Stimulated activated CD4-positive, alpha-beta T cell treated with anti-CD3 and anti-CD28 coated beads, Interleukin-4, amount 100 ng/mL, for 1 hour (primary cell): ENCODE results near the gene ATP6V0A1.
"Not testable (repeated sequence)": the region's sequence is repeated elsewhere in the genome, so short reads cannot be mapped to it uniquely, and the experiment has no call there.

Experiments
- DNase-seq: peaks from one replicate; pipeline ENCODE4 v3.0.0-alpha.2; 2020

Gene ATP6V0A1

DNA sequence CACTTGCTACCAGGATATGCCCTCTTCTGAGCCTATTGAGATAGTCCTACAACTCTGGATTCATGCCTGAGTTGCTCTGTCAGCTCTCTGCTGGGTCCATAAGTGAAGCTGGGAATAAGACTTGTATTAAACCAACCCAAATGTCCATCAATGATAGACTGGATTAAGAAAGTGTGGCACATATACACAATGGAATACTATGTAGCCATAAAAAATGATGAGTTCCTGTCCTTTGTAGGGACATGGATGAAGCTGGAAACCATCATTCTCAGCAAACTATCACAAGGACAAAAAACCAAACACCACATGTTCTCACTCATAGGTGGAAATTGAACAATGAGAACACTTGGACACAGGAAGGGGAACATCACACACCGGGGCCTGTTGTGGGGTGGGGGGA is 19.1 kb downstream of the ATP6V0A1 start:
- not testable (repeated sequence) for DNase-seq

DNA sequence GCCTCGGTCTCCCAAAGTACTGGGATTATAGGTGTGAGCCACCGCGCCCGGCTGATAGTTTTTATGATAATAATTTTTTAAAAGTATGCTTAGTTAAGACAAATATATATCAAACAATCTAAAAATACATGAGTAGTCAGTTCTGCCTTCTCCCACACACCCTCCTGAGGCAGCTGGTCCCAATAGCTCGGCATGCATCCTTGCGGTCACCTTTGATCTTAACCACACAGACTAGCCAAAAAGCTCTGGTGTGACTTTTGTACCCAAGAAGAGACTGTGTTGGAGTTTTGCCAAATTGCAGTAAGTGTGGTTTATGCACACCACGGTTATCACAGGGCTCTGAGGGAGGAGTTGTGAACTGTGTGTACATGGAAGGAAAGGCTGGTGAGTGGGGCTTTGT is 25.6 kb downstream of the ATP6V0A1 start:
- DNase-seq = peak; percentile 39

DNA sequence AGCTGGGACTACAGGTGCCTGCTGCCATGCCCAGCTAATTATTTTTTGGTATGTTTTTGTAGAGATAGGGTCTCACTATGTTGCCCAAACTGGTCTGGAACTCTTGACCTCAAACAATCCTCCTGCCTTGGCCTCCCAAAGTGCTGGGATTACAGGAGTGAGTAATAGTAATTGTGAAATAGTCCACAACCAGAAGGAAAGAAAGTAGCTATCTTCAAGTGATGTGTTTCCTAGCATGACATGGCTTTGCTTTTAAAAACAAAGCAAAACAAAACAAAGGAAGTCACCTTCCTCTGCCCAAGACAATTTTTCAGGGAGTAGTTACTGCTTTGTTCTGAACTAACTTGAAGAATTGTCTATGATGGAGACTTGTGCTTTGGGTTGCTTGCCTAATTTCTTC is 27.0 kb downstream of the ATP6V0A1 start:
- DNase-seq = no peak

GRCh38 chr17:42488032-42488431 is 29.4 kb downstream of the ATP6V0A1 start:
- DNase-seq = no peak

DNA sequence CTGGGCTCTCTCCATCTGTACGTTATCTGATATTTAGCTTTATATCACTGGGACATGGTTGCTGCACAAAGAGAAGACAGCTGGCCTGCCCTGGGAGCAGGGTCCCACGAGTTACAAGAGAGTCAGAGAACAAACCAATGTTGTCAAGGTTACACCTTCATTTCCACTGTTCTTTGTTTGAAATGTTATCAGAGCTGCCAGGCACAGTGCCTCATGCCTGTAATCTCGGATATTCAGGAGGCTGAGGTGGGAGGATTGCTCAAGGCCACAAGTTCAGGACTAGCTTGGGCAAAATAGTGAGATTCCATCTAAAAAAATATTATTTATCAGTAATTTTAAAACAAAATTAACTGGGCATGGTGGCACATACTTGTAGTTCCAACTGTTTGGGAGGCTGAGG is 34.6 kb downstream of the ATP6V0A1 start:
- no peak for DNase-seq

- no peak for DNase-seq
These were observed 36.0 kb downstream of the ATP6V0A1 start for GRCh38 chr17:42494673-42495072.

DNA sequence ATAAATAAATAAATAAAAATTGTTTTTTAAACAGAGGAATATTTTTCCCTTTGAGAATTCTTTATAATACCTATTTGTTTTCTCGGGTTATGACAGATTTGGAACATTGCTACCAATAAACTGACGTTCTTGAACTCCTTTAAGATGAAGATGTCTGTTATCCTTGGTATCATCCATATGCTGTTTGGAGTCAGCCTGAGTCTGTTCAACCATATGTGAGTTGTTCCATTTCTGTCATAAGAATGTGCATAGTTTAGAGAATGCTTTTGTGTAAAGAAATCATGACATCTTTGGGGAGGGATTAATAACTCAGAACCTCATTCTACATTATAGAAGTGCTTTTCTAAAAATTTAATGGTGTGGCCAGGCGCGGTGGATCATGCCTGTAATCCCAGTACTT is 40.1 kb downstream of the ATP6V0A1 start:
- no peak for DNase-seq

DNA sequence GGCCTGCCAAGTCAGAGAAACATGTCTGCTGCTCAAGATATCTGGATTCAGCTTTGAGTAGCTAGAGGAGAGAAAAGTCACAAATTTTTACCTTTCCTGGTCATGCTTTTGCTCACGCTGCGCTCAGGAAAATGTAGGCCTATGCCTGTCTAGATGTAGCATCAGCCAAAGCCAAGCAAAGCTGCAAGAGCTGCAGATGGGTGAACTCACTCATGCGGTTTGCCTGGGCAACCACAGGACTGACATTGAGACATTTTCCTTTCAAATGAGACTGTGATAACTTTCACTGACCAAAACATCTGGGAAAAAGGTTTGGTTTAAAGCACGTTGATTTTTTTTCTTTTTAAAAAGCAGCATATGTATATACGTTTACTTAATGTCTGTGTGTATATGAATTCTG is 43.4 kb downstream of the ATP6V0A1 start:
- no peak for DNase-seq

DNA sequence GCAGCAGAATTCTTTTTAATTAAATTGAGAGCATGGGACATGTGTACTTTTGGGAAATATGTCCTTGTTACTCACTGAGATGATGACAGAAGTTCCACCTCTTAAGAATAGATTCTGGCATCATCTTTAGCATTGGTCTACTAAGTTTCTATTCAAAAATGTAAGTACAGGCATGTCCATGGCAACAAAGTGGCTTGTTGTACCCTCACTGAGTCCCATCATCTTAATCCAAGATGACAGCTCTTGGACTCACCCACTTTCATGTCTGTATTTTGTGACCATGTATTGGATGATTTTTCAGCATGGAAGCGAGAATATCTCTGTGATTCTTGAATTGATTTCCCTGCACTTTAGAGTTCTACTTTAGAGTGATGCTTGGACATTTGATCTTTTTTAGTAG is 44.2 kb downstream of the ATP6V0A1 start:
- DNase-seq = no peak

GRCh38 chr17:42507671-42508070 is 49.0 kb downstream of the ATP6V0A1 start:
- DNase-seq = no peak

- no peak for DNase-seq
These were observed 49.9 kb downstream of the ATP6V0A1 start for GRCh38 chr17:42508426-42509165.

DNA sequence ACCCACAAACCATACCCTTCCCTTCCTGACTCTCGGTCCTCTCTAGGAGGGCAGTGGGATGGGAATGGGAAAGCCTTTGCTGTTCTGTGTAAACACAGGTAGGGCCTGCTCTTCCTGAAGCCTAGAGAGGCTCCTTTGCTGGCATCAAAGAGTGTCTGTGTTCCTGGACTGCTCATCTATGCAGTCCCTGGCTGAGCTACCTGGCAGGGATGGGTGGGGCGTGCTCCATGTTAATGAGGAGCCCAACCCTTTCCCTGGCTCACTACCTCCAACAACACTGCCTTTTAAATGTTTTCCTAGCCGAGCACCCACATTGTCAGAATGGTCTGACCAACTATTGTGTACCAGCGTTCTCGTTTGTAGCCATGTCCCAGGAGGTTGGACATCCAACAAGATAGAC is 50.7 kb downstream of the ATP6V0A1 start:
- DNase-seq = no peak

DNA sequence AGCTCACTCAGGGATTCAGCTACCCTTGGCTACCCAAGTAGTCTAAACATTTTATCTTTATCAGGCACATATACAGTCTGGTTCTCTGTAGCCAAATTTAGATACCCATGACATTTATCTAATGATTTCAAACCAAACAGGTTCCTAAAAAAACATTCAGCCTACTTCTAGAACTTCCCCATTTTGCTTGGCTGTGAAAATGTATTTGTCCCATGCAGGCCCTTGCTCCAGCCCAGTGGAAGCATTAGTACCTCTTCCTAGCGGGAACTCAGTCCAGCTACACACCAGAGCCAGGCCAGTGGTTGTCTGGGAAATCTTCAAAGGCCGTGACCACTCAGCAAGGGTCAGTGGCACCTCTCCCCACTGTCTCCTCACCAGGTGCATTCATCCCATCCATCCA is 51.2 kb downstream of the ATP6V0A1 start:
- DNase-seq = no peak

DNA sequence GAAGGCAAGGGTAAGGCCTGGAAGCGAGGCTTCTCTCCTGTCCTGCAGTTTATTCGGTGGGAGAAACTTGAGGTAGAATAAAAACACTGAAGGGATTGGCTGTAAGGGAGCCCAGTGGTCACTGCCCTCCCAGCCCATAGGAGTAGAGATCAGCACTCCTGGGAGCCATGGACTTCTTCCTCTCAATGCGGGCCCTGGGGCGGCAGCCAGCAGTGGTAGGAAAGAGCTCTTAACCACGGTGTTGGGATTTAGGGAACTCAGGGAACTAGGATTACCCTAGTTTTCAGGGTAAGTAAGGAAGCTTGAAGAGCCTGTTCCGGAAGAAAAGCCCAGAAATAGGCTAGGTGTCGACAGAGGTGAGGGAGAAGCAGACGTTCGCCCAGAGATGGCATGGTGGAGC is 53.6 kb downstream of the ATP6V0A1 start:
- DNase-seq = no peak

DNA sequence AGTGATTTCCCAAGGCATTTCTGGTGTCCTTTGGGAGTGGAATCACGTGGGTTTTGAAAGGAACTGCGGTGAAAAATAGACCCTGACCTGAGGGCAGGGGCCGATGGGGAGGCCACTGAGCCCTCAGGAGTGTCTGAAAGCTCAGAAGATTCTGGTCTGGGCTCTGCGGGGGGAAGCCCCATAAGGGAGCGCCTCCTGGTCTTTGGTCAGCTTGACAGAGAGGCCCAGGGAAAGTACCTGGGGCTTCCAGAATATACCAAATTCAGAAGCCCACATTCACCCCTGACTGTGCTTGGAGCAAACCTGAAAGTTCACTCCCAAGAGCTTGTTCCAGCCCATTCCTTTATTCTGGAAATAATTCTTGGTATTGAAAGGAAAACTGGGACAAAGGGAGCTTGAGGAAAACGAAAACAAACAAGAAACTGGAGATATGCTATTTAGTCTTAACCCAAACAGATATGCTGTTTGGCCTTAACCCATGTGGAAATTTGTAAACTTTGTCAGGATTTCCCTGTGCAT is 54.1 kb downstream of the ATP6V0A1 start:
- DNase-seq = no peak

- DNase-seq = no peak
These were observed 55.0 kb downstream of the ATP6V0A1 start for GRCh38 chr17:42513686-42514085.

DNA sequence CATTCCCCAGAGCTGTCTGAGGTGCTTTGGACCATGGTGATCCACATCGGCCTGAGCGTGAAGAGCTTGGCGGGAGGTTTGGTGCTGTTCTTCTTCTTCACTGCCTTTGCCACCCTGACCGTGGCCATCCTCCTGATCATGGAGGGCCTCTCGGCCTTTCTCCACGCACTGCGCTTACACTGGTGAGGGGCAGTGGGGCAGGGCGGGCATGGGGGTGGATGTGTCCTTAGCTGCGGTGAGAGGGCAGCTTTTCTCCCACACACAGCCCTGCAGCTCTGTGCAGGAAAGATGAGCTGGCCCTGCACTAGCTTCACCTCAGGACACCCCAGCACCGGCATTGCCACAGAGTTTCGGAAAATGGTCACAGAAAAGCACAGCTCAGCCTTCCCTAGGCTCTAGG is 55.6 kb downstream of the ATP6V0A1 start:
- no peak for DNase-seq

DNA sequence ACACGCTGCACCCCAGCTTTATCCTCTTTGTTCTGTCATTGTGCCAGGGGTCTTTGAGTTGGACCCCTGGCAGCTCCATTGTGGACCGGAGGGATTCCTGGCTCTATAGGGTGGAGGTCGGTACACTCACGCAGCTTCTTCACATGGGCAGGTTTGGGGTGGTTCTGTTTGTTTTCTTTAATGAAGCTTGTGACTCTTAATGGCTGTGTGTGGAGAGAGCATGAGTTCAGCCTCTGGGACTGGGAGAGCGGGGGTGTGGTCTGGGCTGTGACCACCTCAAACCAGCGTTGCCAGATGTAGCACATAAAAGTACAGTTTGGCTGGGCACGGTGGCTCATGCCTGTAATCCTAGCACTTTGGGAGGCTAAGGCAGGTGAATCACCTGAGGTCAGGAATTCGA is 56.2 kb downstream of the ATP6V0A1 start:
- DNase-seq = no peak

GRCh38 chr17:42517516-42517915 is 58.8 kb downstream of the ATP6V0A1 start:
- DNase-seq = peak; percentile 81

GRCh38 chr17:42518046-42518754 is 59.5 kb downstream of the ATP6V0A1 start:
- DNase-seq = no peak

GRCh38 chr17:42518755-42519545 is 60.3 kb downstream of the ATP6V0A1 start:
- DNase-seq = no peak

DNA sequence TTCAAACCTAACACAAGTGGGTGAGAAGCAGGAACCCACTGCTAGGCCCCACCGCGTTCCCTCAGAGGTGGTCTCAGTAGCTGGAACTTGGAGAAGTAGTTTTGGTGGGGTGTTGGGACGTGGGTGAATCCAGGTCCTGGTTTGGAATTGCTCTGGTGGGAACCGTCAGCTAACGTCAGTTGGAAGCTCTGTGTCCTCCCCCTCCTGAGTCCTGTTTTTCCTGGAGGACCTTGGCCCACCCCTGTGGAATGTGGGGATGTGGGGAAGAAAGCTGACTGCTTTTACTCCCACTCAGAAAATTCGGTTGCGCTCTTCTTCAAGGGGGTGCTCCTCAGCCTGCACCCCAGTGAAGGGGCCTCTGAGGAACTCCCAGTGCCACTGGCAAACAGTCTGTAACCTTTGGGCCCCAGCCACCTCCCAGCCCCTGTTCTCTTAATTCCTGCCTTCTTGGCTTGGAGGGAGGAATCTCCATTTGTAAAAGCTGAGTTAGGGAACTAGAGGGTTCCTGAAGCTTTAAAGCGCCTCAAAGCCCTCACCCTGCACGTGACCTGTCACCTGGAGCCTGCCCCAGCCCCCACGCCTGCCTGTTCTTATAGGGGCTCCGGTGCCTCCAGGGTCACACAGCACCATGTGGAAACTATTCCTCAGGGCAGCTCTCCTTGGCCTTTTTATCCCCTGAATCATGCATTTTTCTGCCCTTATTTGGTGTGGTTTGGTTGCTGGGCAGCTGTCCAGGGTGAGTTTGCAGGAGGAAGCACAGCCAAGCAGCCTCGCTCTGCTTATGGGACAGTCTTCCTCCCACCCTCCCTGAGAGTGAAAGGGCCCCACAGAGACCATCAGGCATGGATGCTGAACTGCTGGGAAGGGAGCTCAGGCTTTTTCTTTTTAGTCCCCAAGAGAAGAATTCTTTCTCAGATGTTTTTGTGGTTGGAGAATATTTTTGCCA is 61.1 kb downstream of the ATP6V0A1 start:
- DNase-seq = no peak
